T-cell (primary cell): ENCODE results near the gene SSBP4. TPM values are rescaled to one million over a fixed set of nuclear protein-coding genes. Genes with fewer than 3 reads are reported as not detected.

ENCODE experiments used
- ATAC-seq, 4 experiments: fragments of 200-7000 bp in 3 of 4; fragments of 150-1000 bp in 1 of 4; cut with Tn5 transposase; replicated peaks in 1 of 4; 1 replicate in 3 of 4; 2 replicates in 1 of 4; pipeline ENCODE4 v1.10.0; 2021; ENCODE audit warnings: moderate library complexity in 3 of 4, mild to moderate bottlenecking in 2 of 4, moderate number of reproducible peaks in 1 of 4
- CTCF ChIA-PET, 2 donors: fragments of 300-600 bp; sonication (Branson Sonifier 250); formaldehyde crosslinking; loops; one replicate each; lab custom pipeline; 2022; ENCODE audit warnings: antibody characterized with exemption in 2 of 2; lab: Charles Lee
- POLR2A ChIA-PET, 2 donors: fragments of 300-600 bp; sonication (Branson Sonifier 250); formaldehyde crosslinking; loops; one replicate each; lab custom pipeline; 2022; ENCODE audit warnings: antibody characterized with exemption in 2 of 2; lab: Charles Lee
- DNase-seq, 35 experiments: peaks; one replicate each; pipeline versions ENCODE4 v3.0.0 to v3.0.0-alpha.2; 2013 to 2023
- H3K27ac ChIP-seq: one replicate; pipeline ENCODE4 v1.5.1; 2013; ENCODE audit warnings: low read length
- H3K27me3 ChIP-seq, 2 experiments: replicated peaks in 1 of 2; 1 replicate in 1 of 2; 2 replicates in 1 of 2; pipeline versions ENCODE4 v1.6.1 to v1.7.0; 2013; ENCODE audit warnings: low read length in 1 of 2, mixed read lengths in 1 of 2; ENCODE audit not compliant: control insufficient read depth in 2 of 2, insufficient read depth in 2 of 2; ENCODE audit errors: extremely low read depth in 1 of 2
- H3K36me3 ChIP-seq, 2 donors: 1 replicate in 1 of 2; 2 replicates in 1 of 2; pipeline versions ENCODE4 v1.6.1 to v1.7.0; 2013; ENCODE audit warnings: low read length in 1 of 2; ENCODE audit not compliant: control insufficient read depth in 2 of 2, insufficient read depth in 1 of 2; ENCODE audit errors: extremely low read depth in 1 of 2
- H3K4me1 ChIP-seq, 2 experiments: 1 replicate in 1 of 2; 2 replicates in 1 of 2; pipeline versions ENCODE4 v1.6.1 to v1.7.0; 2013; ENCODE audit warnings: low read length in 2 of 2, mixed read lengths in 1 of 2; ENCODE audit not compliant: insufficient read depth in 2 of 2, control insufficient read depth in 1 of 2; ENCODE audit errors: extremely low read depth in 1 of 2
- H3K4me3 ChIP-seq, 2 donors: 1 replicate in 1 of 2; 2 replicates in 1 of 2; pipeline versions ENCODE4 v1.5.1 to v1.7.0; 2013; ENCODE audit warnings: mild to moderate bottlenecking in 2 of 2, low read length in 1 of 2, moderate library complexity in 1 of 2; ENCODE audit not compliant: control insufficient read depth in 1 of 2; ENCODE audit errors: extremely low read depth in 1 of 2
- H3K9me3 ChIP-seq: 2 replicates; pipeline ENCODE4 v1.7.0; 2013
- H3K27ac Mint-ChIP-seq, 2 donors: one replicate each; pipeline ENCODE4 v1.8.0; 2020 to 2021; ENCODE audit warnings: mild to moderate bottlenecking in 2 of 2, mixed read lengths in 2 of 2
- H3K27me3 Mint-ChIP-seq, 2 donors: one replicate each; pipeline ENCODE4 v1.8.0; 2021 to 2022; ENCODE audit warnings: mixed read lengths in 2 of 2
- H3K36me3 Mint-ChIP-seq: one replicate; pipeline ENCODE4 v1.8.0; 2021; ENCODE audit warnings: mixed read lengths
- H3K4me1 Mint-ChIP-seq, 3 donors: one replicate each; pipeline ENCODE4 v1.8.0; 2020 to 2022; ENCODE audit warnings: mixed read lengths in 3 of 3, mild to moderate bottlenecking in 1 of 3
- H3K4me3 Mint-ChIP-seq, 3 donors: one replicate each; pipeline ENCODE4 v1.8.0; 2020 to 2022; ENCODE audit warnings: mild to moderate bottlenecking in 3 of 3, mixed read lengths in 3 of 3, moderate library complexity in 3 of 3
- H3K9me3 Mint-ChIP-seq, 3 donors: one replicate each; pipeline ENCODE4 v1.8.0; 2020 to 2022; ENCODE audit warnings: mixed read lengths in 3 of 3
- WGBS: methylation state at CpG from one replicate; pipeline ENCODE4 v1.1.5; 2013; ENCODE audit warnings: missing lambda C conversion rate; ENCODE audit not compliant: insufficient coverage; 5-methylcytosine and 5-hydroxymethylcytosine counted together
- total RNA-seq, 35 experiments: library from RNA in 6 of 35; stranded (reverse) in 6 of 35; fragments of 120-200 nt in 1 of 35; gene quantifications; one replicate each; pipeline versions ENCODE4 v1.2.1 to v1.2.4 and lab custom pipeline; 2013 to 2026

Gene SSBP4
- total RNA-seq, 5 donors from 2014 or later (not counting 1 experiment from before 2014, with no cell fraction given) = 71.3 to 127 (median 102) TPM

DNA sequence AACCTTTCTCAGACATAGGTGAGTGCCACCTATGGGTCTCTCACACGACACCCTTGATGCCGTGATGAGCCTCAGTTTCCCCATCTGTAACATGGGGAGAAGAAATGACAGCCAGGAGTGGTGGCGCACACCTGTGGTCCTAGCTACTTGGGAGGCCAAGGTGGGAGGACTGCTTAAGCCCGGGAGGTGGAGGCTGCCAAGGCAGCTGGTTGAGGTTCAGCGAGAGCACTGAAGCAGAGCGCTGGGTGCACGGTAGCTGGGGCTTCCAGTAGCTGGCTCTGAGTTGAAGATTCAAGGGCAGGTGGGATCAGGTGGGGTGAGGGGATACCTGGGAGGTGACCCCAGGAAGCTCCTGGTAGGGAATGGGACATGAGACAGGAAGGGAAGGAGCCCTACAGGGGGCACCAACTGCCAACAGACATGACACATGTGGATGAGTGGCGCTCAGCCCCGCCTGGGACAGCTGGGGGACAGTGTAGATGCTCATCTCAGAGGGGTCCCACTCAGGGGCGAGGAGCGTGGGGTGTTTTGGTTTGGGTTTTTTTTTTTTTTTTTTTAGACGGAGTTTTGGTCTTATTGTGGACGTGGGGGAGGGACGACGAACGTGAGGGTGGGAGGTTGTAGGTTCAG lies 6.5 kb upstream of the SSBP4 start:
- Histone ChIP-seq H3K4me3 (no peak overlapping the region), H3K9me3 (no peaks in the 10 kb centered on the region), H3K36me3 (no peaks in the 10 kb centered on the region), H3K4me1 (peaks cover 13 to 44% of the 10 kb centered on the region in 2 experiments), H3K27ac (no peak overlapping the region), H3K27me3 (peaks cover 0 to 43% of the 10 kb centered on the region in 2 experiments)
- ATAC-seq = no peak
- CTCF ChIA-PET = interaction anchor here (0.6 to 2.5 kb wide), 3 partner anchors 10 to 303 kb away, joined by 3 to 7 read pairs (median 6); no protein-coding TSS in a partner anchor
- DNase-seq = no peak
- H3K4me3 Mint-ChIP-seq = no peak overlapping the region
- no peaks in the 10 kb centered on the region for H3K9me3 Mint-ChIP-seq
- no peaks in the 10 kb centered on the region for H3K36me3 Mint-ChIP-seq
- POLR2A ChIA-PET = no interaction called here
- peaks cover 14 to 21% of the 10 kb centered on the region in 2 donors for H3K27me3 Mint-ChIP-seq
- no peak overlapping the region for H3K27ac Mint-ChIP-seq
- H3K4me1 Mint-ChIP-seq = peaks cover 28 to 42% (median 39%) of the 10 kb centered on the region in 3 donors
- WGBS = 90% methylated on average over 8 of the region's 16 CpGs

DNA sequence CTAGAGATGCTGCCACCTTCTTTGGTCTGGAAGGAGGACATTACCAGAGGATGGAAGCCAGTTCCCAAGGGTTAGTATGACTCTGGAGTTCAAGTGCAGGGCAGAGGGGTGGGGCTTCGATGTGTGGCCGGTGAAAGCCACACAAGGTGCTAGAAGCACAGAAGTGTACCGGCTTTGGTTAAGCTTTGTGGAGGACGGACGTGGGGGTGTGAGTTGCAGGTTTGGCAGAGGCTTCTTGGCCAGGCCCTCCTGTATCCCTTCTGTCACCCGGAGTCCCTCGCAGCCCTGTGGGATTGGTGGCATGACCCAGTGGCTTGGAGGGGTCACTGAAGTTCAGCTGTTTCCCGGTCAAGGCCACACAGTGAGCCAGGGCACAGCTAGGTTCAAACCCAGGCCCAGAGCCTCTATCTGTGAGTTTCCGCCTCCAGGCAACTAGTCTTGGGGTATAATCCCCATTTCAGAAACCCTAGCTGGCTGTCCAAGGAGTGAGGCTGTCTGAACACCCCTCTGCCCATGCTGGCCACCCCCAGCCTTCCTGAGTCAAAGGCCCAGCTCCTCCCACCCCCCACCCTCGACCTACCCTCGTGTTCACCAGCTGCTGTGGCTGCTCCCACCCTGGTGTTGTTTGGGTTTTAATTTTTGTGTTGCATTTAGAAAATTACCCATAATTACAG lies 4.6 kb upstream of the SSBP4 start:
- H3K36me3 ChIP-seq = no peaks in the 10 kb centered on the region
- WGBS = 20% methylated on average over 9 of the region's 11 CpGs
- Mint-ChIP-seq H3K36me3 (no peaks in the 10 kb centered on the region), H3K4me3 (peak overlapping the region in 1 of 3 donors; percentile 89), H3K27ac (peak overlapping the region; percentile 66 to 78), H3K4me1 (peaks cover 40 to 55% (median 52%) of the 10 kb centered on the region in 3 donors), H3K9me3 (no peaks in the 10 kb centered on the region), H3K27me3 (peaks cover 24 to 27% of the 10 kb centered on the region in 2 donors)
- ChIA-PET CTCF (interaction anchor here in 1 of 2 donors (0.6 to 1.7 kb wide), 3 partner anchors 25 to 459 kb away, joined by 3 to 6 read pairs (median 4); no protein-coding TSS in a partner anchor), POLR2A (no interaction called here)
- ATAC-seq (no peak), DNase-seq (peak in 1 of 35 experiments; percentile 40)
- no peak overlapping the region for H3K4me3 ChIP-seq
- H3K4me1 ChIP-seq = peaks cover 24 to 57% of the 10 kb centered on the region in 2 experiments
- no peaks in the 10 kb centered on the region for H3K9me3 ChIP-seq
- peaks cover 0 to 56% of the 10 kb centered on the region in 2 experiments for H3K27me3 ChIP-seq
- peak overlapping the region; percentile 49 for H3K27ac ChIP-seq

DNA sequence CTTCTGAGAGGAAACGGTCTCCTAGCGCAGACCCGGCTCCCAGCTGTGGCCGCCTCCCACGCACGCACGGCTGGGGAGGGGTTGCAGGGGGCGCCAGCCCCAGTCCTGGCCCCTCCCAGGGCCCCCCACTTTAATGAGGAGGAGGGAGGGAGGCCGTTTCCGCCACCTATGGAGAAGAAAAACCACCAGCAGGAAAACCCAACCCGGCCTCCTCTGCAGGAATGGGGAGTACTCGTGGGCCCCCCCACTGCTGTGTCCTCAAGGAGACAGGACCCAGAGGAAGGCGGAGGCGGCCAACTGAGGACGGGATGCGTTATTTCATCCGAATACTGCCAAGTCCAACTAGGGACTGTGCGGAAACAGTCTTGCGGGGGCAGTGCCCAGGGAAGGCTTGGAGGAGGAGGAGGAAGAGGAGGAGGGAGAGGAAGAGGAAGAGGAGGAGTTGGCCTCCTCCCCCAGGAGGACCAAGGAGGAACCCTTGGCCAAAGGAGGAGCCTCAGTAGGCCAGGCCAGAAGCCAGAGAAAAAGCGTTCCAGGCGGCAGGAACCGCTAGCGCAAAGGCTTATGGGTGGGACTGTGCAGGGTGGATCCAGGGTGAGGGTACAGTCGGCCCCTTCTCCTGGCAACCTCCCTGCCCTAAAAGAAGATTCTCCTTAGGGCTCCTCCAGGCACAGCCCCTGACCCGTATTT lies 3.9 kb upstream of the SSBP4 start:
- DNase-seq = no peak
- CTCF ChIA-PET = interaction anchor here in 1 of 2 donors (1.7 kb wide), 1 partner anchor 26 kb away, joined by 6 read pairs; no protein-coding TSS in a partner anchor
- Mint-ChIP-seq H3K27me3 (peaks cover 24 to 27% of the 10 kb centered on the region in 2 donors), H3K27ac (peak overlapping the region; percentile 28 to 74), H3K9me3 (no peaks in the 10 kb centered on the region), H3K4me1 (peaks cover 42 to 59% (median 54%) of the 10 kb centered on the region in 3 donors), H3K36me3 (no peaks in the 10 kb centered on the region), H3K4me3 (peak overlapping the region; percentile 6 to 89 (median 21))
- Histone ChIP-seq H3K27ac (peak overlapping the region; percentile 49), H3K4me3 (peak overlapping the region in 1 of 2 donors; percentile 18), H3K4me1 (peaks cover 24 to 62% of the 10 kb centered on the region in 2 experiments), H3K9me3 (no peaks in the 10 kb centered on the region), H3K36me3 (no peaks in the 10 kb centered on the region), H3K27me3 (peaks cover 0 to 56% of the 10 kb centered on the region in 2 experiments)
- ATAC-seq = no peak
- WGBS = 26% methylated on average over 11 of the region's 25 CpGs
- POLR2A ChIA-PET = interaction anchor here in 1 of 2 donors (0.6 kb wide), 1 partner anchor 70 kb away, joined by 3 read pairs; no protein-coding TSS in a partner anchor

DNA sequence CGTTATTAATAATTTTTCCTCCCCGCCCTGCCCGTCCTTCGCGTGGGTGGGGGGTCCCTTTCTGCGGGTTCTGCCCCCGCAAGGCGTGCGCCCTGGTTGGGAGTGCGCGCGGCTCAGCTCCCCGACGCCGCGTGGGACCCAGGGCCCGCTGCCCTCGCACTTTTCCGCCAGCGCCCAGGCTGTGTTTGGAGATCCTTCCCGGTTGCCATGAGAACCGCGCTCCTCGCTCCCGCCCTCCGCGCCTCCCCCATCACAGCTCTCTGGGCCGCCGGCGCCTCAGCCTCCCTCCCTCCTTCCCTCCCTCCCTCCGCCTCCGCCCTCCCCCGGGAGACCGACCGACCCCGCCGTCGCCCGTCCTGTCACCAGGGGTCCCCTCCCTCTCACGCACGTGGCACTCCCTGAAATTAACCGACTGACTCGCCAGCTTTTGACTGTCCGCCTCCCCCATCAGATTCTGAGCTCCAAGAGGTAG lies 2.4 kb upstream of the SSBP4 start:
- no peaks in the 10 kb centered on the region for H3K9me3 ChIP-seq
- POLR2A ChIA-PET = interaction anchor here (0.6 to 0.9 kb wide), 2 partner anchors 12 to 139 kb away, joined by 3 to 4 read pairs; no protein-coding TSS in a partner anchor
- H3K36me3 Mint-ChIP-seq = no peaks in the 10 kb centered on the region
- H3K9me3 Mint-ChIP-seq = no peaks in the 10 kb centered on the region
- CTCF ChIA-PET = interaction anchor here in 1 of 2 donors (0.6 kb wide), 2 partner anchors 176 to 328 kb away, joined by 4 read pairs; no protein-coding TSS in a partner anchor
- peaks cover 52 to 66% (median 64%) of the 10 kb centered on the region in 3 donors for H3K4me1 Mint-ChIP-seq
- peaks cover 23 to 24% of the 10 kb centered on the region in 2 donors for H3K27me3 Mint-ChIP-seq
- H3K36me3 ChIP-seq = no peaks in the 10 kb centered on the region
- H3K27ac Mint-ChIP-seq = peak overlapping the region in 1 of 2 donors; percentile 48
- H3K27ac ChIP-seq = peak overlapping the region; percentile 58
- peak in 1 of 4 experiments; percentile 28 for ATAC-seq
- peak overlapping the region; percentile 67 to 89 (median 74) for H3K4me3 Mint-ChIP-seq
- H3K4me3 ChIP-seq = peak overlapping the region; percentile 40 to 58
- H3K27me3 ChIP-seq = peaks cover 0 to 53% of the 10 kb centered on the region in 2 experiments
- 1% methylated on average over 36 of the region's 44 CpGs for WGBS
- DNase-seq = peak in 27 of 35 experiments; percentile 33 to 83 (median 50)
- peaks cover 29 to 73% of the 10 kb centered on the region in 2 experiments for H3K4me1 ChIP-seq

DNA sequence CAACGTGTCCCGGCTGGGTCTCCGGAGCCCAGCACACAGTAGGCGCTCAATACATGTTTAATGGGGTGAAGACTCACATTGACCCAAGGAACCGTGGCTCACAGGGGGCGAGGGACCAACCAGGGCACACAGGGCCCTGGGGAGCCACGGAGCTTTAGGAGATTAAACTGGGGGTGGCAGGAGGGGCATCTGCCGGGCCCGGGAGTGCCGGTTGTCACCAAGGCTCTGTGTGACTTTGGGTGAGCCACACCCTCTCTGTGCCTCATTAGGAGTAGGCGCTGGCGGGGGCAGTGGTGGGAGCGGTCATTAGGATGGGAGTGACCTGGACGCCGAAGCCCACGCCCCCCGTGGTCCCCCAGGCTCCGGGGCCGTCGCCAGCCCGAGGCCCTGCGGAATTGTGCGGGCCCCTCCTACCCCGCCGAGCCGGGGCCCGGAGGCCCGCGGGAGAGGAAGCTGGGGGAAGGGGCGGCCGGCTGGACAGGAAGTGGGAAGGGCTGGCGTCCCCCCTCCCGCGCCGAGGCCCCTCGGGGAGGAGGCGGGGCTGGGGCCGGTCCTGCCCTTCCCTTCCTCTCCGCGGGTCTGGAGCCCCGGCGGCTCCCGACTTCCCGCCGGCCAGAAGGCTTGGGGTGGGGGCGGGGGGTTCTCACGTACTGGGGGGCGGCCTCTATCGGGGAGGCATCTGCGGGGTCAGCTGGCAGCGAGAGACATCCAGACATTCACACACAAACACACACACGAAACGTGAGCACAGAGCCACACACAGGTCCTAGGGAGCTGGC lies 1.8 kb upstream of the SSBP4 start:
- Mint-ChIP-seq H3K27ac (peak overlapping the region; percentile 48 to 88), H3K9me3 (no peaks in the 10 kb centered on the region), H3K4me1 (peaks cover 58 to 73% (median 70%) of the 10 kb centered on the region in 3 donors), H3K4me3 (peak overlapping the region; percentile 77 to 89 (median 81)), H3K36me3 (no peaks in the 10 kb centered on the region), H3K27me3 (peaks cover 23 to 24% of the 10 kb centered on the region in 2 donors)
- WGBS = 0% methylated on average over 37 of the region's 53 CpGs
- Histone ChIP-seq H3K36me3 (no peaks in the 10 kb centered on the region), H3K9me3 (no peaks in the 10 kb centered on the region), H3K27ac (peak overlapping the region; percentile 66), H3K27me3 (peaks cover 0 to 52% of the 10 kb centered on the region in 2 experiments), H3K4me1 (peaks cover 34 to 80% of the 10 kb centered on the region in 2 experiments), H3K4me3 (peak overlapping the region; percentile 40 to 58)
- ATAC-seq (no peak), DNase-seq (peak in 1 of 35 experiments; percentile 49)
- ChIA-PET CTCF (interaction anchor here in 1 of 2 donors (0.6 kb wide), 2 partner anchors 177 to 328 kb away, joined by 4 read pairs; no protein-coding TSS in a partner anchor), POLR2A (interaction anchor here (0.6 to 0.9 kb wide), 2 partner anchors 11 to 138 kb away, joined by 3 to 4 read pairs; no protein-coding TSS in a partner anchor)
